ENCODE measurements around the gene HSPG2. TPM values are rescaled to one million over a fixed set of nuclear protein-coding genes. Genes with fewer than 3 reads are reported as not detected.

Gene HSPG2
- total RNA-seq, 1 donor from 2014 or later, result 1.7 TPM

DNA sequence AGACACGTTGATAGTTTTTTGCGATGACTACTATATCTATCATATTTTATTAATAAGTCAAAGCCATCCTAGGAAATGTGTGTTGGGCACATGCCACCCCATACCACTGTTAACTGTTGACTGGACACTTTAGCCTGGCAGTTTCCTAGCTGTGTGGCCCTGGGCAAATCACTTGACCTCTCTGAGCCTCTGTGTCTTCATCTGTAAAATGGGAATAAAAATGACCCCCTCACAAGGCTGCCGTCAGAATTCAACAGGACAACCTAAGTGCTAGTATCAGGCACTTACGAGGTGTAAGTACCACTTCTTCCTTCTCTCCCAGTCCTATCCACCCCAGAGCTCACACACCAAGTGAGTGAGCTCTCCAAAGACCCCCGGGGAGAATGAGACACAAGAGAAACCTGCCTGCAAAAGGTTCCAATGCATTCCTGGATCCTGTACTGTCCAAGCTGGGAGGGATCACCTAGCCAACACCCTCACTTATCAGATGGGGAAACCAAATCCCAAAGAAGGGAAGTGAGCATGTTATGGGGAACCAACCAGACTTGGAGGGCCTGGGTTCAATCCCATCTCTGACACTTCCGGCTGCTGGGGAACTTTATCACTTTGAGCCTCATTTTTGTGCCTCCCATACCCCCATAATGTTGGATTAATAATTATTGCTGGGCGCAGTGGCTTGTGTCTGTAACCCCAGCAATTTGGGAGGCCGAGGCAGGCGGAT is 24.9 kb downstream of the HSPG2 start:
- CTCF ChIA-PET, result no interaction called here
- no peak for DNase-seq
- intact Hi-C loops (cut with micrococcal nuclease), result no loop called here
- no peak for ATAC-seq (ENCODE audit: low read depth)
- TF ChIP-seq, protein P1, sequence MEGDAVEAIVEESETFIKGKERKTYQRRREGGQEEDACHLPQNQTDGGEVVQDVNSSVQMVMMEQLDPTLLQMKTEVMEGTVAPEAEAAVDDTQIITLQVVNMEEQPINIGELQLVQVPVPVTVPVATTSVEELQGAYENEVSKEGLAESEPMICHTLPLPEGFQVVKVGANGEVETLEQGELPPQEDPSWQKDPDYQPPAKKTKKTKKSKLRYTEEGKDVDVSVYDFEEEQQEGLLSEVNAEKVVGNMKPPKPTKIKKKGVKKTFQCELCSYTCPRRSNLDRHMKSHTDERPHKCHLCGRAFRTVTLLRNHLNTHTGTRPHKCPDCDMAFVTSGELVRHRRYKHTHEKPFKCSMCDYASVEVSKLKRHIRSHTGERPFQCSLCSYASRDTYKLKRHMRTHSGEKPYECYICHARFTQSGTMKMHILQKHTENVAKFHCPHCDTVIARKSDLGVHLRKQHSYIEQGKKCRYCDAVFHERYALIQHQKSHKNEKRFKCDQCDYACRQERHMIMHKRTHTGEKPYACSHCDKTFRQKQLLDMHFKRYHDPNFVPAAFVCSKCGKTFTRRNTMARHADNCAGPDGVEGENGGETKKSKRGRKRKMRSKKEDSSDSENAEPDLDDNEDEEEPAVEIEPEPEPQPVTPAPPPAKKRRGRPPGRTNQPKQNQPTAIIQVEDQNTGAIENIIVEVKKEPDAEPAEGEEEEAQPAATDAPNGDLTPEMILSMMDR (IDR thresholded peaks at IDR 0.05), result no peak
- Mint-ChIP-seq H3K9me3 (no peaks in the 10 kb centered on the region), H3K4me1 (peaks cover 15% of the 10 kb centered on the region), H3K36me3 (ENCODE audit: low read depth) (no peaks in the 10 kb centered on the region), H3K27ac (no peak overlapping the region), H3K27me3 (no peaks in the 10 kb centered on the region), H3K4me3 (no peak overlapping the region)
- POLR2A ChIA-PET, result interaction anchor here (0.6 kb wide), 1 partner anchor 117 kb away, joined by 3 read pairs; no protein-coding TSS in a partner anchor

DNA sequence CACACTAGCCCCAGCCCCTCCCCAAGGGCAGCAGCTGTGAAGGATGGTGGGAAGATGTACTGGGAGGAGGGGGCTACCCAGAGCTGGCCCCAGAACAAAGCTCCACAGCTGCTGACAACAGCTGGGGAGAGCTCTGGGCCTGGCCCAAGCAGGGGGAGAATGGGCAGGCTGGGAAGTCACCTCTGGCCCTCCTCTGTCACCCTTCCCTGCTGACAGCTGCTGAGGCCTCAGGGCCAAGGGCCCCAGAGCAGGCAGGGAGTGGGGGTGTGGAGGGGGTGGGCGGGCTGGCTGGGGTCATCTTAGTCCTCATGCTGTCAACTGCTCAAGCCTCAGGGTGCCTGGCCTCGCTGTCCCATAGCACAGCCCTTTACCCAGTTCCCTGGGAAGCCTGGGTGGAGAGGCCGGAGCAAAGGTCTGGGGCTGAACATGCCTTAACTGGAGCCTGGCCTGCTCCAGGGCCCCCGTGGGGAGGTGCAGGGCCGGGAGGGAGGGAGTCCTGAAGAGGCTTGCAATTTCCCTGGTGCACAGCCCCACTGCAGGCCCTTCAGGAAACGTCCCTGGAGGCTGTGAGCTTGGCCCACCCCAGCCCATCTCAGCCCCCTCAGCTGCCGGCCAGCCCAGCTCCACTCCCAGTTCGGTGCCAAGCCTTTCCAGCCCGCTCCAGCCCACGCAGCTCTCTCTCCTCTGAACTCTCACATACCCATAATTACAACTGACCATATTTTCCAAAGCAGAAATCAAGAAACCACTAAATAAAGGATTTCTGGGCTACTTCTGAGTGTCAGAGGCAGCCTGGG is 25.7 kb downstream of the HSPG2 start:
- Mint-ChIP-seq H3K4me1 (peaks cover 15% of the 10 kb centered on the region), H3K27ac (no peak overlapping the region), H3K36me3 (ENCODE audit: low read depth) (no peaks in the 10 kb centered on the region), H3K27me3 (no peaks in the 10 kb centered on the region), H3K9me3 (no peaks in the 10 kb centered on the region), H3K4me3 (no peak overlapping the region)
- intact Hi-C loops (cut with micrococcal nuclease), result no loop called here
- TF ChIP-seq, protein P1 (IDR thresholded peaks at IDR 0.05), result no peak
- ChIA-PET POLR2A (no interaction called here), CTCF (no interaction called here)
- DNase-seq (no peak), ATAC-seq (ENCODE audit: low read depth) (no peak)

DNA sequence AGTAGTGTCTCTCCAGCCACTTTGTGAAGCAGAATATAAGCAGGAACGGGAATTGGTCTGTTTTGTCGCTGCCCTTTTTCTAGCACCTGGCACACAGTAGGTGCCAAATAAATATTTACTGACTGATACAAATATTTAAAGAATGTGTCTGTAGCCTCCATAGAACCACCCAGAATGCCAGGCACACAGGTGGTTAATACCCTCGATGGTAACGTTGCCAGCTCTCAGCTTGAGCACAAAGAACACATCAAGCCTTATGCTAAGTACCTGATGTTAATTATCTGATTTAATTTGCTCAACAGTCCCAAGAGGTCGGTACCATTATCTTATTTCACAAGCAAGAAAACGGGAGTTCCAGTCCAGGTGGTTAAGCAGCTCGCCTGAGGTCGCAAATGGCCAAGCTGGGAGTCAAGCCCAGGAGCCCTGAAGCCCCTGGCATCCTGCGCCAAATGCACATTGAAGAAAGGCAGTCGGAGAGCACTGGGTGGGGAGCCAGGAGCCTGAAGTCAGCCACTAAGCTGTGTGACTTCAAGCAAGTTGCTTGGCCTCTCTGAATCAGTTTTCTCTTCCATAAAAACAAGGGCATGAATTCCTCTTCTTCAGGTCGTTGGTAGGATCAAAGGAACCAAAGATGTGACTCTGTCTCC is 26.4 kb downstream of the HSPG2 start:
- intact Hi-C loops (cut with micrococcal nuclease), result no loop called here
- H3K27me3 Mint-ChIP-seq, result no peaks in the 10 kb centered on the region
- ChIA-PET CTCF (interaction anchor here (0.8 kb wide), 1 partner anchor 10 kb away, joined by 4 read pairs; no protein-coding TSS in a partner anchor), POLR2A (interaction anchor here (1.2 kb wide), 1 partner anchor 27 kb away, joined by 3 read pairs; no protein-coding TSS in a partner anchor)
- no peak for ATAC-seq (ENCODE audit: low read depth)
- no peak overlapping the region for H3K27ac Mint-ChIP-seq
- no peak for DNase-seq
- TF ChIP-seq, protein P1 (IDR thresholded peaks at IDR 0.05), result no peak
- H3K36me3 Mint-ChIP-seq (ENCODE audit: low read depth), result no peaks in the 10 kb centered on the region
- no peaks in the 10 kb centered on the region for H3K9me3 Mint-ChIP-seq
- H3K4me1 Mint-ChIP-seq, result peaks cover 15% of the 10 kb centered on the region
- no peak overlapping the region for H3K4me3 Mint-ChIP-seq

DNA sequence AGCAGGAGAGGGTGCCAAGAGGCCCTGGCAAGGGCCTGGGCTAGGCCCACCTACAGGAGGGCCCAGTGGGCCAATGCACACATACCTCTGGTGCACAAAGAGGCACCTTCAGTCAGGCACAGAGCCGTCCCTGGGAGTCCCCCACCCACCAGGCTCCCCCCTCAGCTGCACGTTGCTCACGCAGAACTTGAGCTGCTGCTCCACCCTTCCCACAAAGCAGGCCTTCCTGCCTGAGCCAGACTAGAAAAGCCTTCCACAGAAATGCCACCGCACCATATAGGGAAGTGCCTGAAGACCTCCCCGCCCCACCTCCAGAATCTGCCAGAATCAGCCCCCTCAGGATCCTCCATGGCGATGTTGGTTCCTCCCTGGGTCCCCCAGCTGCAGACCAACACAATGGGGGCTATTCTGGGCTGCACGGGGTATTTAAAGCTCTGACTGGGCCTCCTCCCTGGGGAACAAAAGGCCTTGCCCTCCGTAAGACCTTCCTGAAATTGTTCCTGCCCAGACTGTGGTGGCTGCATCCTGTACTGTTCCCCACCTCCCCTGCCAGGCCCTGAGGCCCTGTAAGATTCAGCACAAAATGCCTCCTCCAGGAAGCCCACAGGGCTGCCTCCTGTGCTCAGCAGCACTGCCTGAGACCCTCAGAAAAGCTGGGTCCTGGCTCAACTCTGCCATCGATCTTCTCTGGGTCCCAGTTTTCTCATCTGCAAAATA is 27.2 kb downstream of the HSPG2 start:
- Mint-ChIP-seq H3K4me1 (peaks cover 15% of the 10 kb centered on the region), H3K4me3 (no peak overlapping the region), H3K27ac (no peak overlapping the region), H3K27me3 (no peaks in the 10 kb centered on the region), H3K9me3 (no peaks in the 10 kb centered on the region), H3K36me3 (ENCODE audit: low read depth) (no peaks in the 10 kb centered on the region)
- POLR2A ChIA-PET, result interaction anchor here (1.2 kb wide), 1 partner anchor 28 kb away, joined by 3 read pairs; no protein-coding TSS in a partner anchor
- ATAC-seq (ENCODE audit: low read depth), result peak; percentile 69
- intact Hi-C loops (cut with micrococcal nuclease), result no loop called here
- TF ChIP-seq, protein P1 (IDR thresholded peaks at IDR 0.05), result no peak
- no peak for DNase-seq
- CTCF ChIA-PET, result interaction anchor here (0.8 kb wide), 1 partner anchor 10 kb away, joined by 4 read pairs; no protein-coding TSS in a partner anchor

All from activated B cell treated with CpG ODN at 0.5 μM for 24 hours (primary cell).